ENCODE results near the gene RPL37A.

GRCh38 chr2:216500572-216500971, 1.9 kb downstream of the RPL37A start:
- no peak for TF ChIP-seq CTCF (IDR thresholded peaks at IDR 0.05)
- no peak for TF ChIP-seq EZH2phosphoT487 (IDR thresholded peaks at IDR 0.05)
- TF ChIP-seq EZH2 (IDR thresholded peaks at IDR 0.05): no peak
